ELR (cell line): Measurements from ENCODE around the gene PVALB.

Source experiments
- DNase-seq: peaks from one replicate; pipeline ENCODE4 v3.0.0-alpha.2; 2015; ENCODE audit warnings: low read depth

PVALB gene

DNA sequence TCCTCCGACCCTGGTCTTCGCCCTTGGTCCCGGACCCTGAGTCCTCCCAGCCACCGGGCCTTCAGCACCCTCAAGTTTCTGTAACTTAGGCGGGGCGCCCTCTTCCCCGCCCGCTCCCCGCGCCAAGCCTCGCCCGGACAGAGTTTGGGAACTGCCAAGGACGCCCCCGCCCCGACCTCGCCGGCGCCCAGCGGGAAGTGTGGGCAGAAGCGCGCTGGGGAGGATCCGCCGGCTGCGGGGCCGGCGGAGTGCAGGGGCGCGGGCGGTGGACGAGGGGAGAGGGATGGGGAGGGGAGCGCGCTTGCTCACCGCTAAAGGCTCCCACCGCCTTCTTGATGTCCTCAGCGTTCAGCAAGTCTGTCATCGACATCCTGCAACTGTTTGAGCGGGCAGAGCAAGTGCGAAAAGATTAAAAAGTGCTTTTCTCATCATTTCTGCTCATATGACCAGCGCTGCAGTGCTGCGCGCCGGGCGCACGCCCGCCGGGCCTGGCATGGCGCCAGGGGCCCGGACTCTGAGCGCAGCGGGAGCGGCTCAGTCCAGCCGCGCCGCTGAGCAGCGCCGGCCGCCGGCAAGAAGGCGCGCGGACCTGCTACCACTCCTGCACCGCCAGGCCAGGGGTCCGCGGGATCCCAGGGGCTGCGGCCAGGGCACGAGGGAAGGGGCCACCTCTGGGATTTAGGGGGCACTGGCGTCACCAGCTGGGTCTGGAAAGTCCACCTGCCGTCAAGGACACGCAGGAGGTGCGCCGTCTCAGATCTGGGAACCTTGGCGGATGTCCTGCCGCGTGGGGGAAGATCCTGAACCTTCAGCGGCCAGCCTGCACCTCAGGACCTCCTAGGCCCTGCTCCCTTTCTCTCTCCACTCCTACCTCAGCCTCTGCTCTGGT lies at the start of gene PVALB:
Gene PVALB, minus strand, starts transcription at position 400 of the 889 bp plus-strand sequence. Its CDS starts 30 bp downstream, at position 370.
- peak; percentile 27 for DNase-seq

- no peak for DNase-seq
These were observed 48.5 kb upstream of the PVALB start for GRCh38 chr22:36865346-36865745.

- DNase-seq, result no peak
These were observed 47.8 kb upstream of the PVALB start for GRCh38 chr22:36864454-36865215.

GRCh38 chr22:36863979-36864378 lies 47.1 kb upstream of the PVALB start:
- no peak for DNase-seq

- DNase-seq, result no peak
These were observed 46.4 kb upstream of the PVALB start for GRCh38 chr22:36863281-36863680.

- DNase-seq, result no peak
These were observed 45.7 kb upstream of the PVALB start for GRCh38 chr22:36862251-36863242.

DNA sequence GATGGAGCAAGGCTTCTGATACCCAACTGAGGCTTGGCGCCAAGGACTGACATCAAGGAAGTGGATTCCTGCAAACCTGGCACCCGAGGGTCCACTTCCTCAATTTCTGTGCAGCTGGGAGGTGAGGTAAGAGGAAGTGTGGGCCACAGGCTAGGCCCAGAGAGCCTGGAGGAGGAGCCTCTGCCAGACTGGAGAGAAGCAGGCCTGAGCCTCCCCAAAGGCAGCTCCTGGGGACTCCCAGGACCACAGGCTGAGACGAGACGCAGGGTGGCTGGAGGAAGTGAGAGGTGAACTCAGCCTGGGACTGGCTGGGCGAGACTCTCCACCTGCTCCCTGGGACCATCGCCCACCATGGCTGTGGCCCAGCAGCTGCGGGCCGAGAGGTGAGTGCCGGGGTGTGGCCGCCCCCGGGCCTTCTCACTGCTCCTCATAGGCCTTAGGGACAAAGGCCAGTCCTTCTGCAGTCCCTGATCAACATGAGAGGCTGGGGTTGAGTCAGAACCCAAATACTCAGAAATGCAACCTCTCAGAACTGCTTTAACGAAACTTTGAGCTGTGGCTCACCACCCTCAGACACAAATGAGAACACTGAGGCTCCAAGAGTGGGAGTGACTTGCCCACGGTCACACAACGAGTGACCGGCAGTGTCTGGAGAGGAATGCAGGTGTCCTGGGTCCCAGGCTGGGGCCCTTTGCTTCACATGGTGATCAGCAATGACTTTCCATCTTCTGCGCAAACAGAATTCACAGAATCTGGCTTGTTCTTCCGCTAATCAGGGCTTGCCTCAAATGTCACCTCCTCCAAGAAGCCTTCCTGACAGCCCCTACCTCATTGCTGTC lies 44.2 kb upstream of the PVALB start, which contains the start of gene NCF4:
Gene NCF4, plus strand, starts transcription at position 186 of the 839 bp plus-strand sequence. Its CDS starts 166 bp downstream, at position 352.
- no peak for DNase-seq

DNA sequence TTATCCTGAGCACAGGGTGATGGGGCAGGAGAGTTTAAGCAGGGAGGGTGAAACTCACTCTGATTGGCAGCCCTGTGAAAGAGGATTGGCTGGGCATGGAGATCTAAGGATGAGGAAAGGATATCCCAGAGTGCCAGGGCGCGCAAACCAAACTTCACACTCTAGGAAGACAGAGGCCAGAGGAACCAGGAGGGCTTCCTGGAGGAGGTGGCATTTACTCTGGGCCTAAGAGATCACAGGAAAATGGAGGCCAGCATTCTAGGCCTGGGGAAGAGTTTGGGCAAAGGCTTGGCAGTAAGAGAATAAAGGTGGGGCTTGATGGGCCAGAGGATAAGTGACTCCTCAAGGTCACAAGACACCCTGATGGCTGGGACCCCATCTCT lies 43.6 kb upstream of the PVALB start:
- DNase-seq, result no peak

DNA sequence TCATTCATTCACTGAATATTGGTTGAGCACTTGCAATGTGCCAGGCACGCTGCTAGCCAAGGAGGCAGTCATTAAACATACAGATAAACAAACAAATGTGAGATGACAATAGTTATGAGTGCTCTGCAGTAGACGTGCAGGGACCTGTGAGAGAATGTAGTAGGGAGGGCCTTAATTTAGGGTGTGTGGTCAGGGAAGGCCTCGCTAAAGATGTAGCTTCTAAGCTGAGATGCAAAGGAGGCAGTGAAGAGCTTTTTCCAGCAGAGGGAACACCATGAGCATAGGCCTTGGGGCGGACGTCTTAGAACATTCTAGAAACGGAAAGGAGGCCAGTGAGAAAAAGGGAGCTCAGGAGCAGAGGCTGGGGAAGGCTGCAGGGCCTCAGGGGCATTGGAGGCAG lies 43.2 kb upstream of the PVALB start:
- no peak for DNase-seq

- no peak for DNase-seq
These were observed 42.1 kb upstream of the PVALB start for GRCh38 chr22:36858966-36859365.

DNA sequence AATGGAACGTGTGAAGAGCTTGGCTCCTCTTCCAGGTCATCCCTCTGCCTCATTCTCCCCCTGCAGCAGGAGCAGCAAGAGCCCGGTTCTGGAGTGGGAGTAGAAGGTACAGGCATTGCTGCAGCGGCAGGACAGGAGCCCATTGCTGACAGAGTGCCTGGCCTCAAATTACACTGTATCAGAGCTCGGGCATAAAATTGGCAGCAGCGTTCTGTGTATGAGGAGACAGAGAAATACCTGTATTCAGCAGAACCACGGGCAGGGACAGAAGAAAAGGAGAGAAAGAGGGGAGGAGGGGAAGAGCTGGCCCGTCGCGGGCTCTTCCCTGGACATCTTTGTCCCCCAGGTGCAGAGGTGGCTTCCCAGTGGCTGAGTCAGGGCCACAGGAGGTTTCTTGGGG lies 41.3 kb upstream of the PVALB start:
- no peak for DNase-seq

DNA sequence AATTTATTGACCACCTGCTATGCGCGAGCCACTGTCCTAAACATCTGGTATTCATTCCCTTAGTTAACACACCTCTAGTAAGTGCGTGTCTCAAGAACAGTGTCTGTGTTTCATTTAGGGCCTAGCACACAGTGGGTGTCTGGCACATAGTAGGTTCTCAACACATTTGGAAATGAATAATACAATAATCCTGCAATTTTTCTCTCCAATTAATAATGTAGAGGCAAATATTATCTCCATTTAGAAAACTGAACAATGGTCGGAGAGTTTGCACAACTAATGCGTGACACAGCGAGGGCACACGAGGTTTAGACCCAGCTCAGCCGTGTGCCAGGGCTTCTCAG lies 39.9 kb upstream of the PVALB start:
- no peak for DNase-seq

DNA sequence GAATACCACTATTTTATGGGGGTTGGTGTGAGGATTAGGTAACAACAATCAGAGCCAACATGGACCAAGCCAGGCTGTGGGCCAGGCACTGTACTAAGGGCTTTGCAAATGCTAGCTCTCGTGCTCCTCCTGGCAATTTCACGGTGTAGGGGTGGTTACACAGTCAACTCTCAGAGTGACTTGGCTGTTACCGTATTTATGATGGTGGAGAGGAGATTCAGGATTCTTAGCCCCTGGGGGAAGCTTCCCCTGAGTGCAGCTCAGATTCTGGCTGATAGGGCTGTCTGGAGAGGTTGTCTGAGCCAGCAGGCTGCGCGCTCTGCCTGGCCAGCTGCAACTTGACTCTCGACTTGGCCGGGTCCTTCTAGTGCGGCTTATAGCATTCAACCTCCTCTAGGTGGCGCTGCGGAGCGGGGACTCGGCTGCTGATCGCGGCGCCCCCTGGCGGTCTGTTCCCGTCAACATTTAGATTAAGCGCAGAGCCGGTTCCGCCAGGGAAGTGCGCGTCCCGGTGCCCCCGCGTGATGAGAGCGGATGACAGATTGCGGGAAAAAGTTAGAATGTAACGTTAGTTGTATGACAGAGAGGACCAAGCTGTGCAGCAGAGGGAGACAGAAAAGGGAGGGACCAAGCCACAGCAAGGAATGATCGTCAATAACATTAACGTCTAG lies 39.4 kb upstream of the PVALB start:
- peak; percentile 86 for DNase-seq

- no peak for DNase-seq
These were observed 38.6 kb upstream of the PVALB start for GRCh38 chr22:36855478-36855877.

DNA sequence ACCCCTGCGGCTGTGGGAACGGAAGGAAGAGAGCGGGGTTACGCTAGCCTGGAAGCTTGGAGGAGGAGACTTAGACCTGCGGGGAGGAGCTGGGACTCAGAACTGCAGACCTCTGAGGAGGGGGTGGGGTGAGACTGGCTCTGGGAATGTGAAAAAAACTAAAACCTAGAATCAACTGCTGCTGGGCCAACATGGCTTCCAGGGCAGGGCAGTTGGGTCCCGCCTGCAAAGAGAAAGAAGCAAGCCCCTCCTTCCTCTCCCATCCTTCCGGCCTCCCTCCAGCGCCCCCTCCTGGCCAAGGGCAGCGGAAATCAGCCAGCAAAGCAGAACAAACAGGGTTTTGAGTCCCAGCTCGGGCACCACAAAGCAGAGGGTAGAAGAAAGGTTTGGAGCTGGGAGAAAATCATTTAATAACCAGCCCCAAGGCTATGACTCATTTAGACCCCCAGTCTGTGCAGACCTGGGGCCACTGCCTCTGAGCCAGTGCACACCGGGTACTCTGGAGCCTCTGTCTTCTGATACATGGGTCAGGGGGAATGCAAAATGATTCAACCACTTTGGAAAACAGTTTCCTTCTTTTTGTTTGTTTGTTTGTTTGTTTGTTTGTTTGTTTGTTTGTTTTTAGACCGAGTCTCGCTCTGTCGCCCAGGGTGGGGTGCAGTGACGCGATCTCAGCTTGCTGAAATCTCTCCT lies 36.7 kb upstream of the PVALB start:
- DNase-seq, result peak; percentile 71

- no peak for DNase-seq
These were observed 35.5 kb upstream of the PVALB start for GRCh38 chr22:36852056-36852973.

DNA sequence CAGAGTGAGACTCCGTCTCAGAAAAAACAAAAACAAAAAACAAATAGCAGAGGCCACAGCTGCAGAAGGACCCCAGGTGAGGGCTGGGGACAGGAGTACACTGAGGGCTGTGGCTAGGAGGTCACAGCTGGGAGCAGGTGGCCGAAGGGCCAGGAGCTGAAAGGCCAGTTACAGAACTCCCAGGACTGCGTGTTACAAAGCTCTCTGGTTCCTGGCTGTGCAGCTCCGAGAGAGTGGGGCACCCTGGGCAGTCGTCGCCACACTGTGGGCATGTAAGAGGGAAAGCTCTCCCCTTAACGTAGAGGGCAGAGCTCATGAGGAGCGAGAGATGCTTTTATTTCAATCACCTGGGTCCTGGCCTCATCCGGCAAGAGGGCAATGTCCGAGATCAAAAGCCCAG lies 33.8 kb upstream of the PVALB start:
- DNase-seq, result no peak

DNA sequence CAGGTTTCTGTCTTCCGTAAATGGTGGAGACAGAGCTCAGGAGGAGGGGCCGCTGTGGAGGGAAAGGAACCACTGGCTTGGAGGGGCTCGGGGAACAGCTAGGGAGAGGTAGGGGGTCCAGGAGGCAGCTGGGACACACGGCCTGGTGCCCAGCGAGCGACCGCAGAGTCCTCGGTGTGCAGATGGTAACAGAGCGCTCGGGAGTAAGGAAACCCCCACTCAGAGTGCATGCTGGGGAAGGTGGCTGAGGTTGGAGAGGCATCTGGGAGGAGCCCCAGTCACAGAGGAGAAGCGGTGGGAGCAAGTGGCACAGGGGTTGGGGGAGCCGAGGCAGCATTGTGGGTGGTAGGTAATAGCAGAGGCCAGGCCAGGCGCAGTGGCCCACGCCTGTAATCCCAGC lies 33.2 kb upstream of the PVALB start:
- no peak for DNase-seq

DNA sequence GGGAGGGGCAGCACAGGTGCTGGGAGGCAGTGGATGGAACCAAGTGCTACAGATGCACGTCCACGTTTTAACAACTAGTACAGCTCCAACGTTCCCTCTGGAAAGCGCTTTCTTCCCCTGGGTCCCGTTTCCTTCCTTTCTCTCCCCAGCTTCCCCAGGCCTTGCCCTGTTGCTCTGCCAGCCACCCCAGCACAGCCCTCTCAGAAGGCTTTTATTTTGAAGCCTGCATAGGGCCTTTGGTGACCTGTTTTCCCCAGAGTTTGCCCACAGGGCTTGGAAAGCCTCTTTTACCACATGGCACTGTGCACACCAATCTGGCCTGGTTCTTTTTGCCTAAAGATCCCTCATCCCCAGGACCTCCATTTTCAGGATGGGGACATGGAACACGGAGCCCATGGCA lies 30.1 kb upstream of the PVALB start:
- DNase-seq, result no peak
